NB4 (cell line): ENCODE data around the gene CFAP161.

ENCODE experiments used
- DNase-seq: peaks from one replicate; pipeline ENCODE4 v3.0.0; 2010; ENCODE audit warnings: low read depth
- H3K4me3 ChIP-seq: one replicate; pipeline ENCODE4 v1.5.1; 2011; ENCODE audit warnings: mild to moderate bottlenecking, low read depth, low read length, moderate library complexity
- MAX ChIP-seq: IDR thresholded peaks from 2 replicates; pipeline ENCODE4 v1.6.1; 2011; ENCODE audit warnings: low read depth, low read length
- MYC ChIP-seq: IDR thresholded peaks from 2 replicates; pipeline ENCODE4 v1.6.1; 2011; ENCODE audit warnings: low read depth, low read length
- POLR2A ChIP-seq: IDR thresholded peaks from 2 replicates; pipeline ENCODE4 v1.6.1; 2011; ENCODE audit warnings: mild to moderate bottlenecking; ENCODE audit not compliant: insufficient read length; ENCODE audit errors: extremely low read depth
- TF ChIP-seq, protein P1 (sequence below): IDR thresholded peaks from one replicate; pipeline ENCODE4 v1.5.1; 2012; ENCODE audit warnings: low read depth, low read length

CFAP161 gene

DNA sequence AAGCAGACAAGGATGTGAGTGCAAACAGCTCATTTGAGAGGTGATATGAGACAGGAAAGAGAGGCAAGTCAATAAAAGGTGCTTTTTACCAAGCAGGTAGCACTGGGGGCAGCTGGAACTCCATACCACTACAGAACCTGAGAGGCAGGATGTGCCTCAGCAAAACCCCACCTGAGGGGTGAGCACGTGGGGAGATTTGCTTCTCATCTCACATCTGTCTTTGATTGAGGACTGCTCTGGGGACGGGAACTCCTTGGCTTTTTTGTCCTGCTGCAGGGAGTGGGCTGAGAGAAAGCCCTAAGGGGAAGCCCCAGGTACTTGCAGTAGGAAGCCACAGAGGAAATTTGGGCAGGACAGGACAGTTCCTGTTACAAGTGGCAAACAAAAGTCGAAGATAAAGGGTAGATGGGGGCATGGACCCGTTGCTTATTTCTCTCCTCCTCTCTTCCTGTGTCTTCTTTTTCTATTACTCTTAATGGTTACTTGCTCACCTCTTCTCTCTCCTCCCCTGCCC is 27.1 kb downstream of the CFAP161 start:
- no peak for DNase-seq
- no peak for TF ChIP-seq MAX
- TF ChIP-seq, protein P1, sequence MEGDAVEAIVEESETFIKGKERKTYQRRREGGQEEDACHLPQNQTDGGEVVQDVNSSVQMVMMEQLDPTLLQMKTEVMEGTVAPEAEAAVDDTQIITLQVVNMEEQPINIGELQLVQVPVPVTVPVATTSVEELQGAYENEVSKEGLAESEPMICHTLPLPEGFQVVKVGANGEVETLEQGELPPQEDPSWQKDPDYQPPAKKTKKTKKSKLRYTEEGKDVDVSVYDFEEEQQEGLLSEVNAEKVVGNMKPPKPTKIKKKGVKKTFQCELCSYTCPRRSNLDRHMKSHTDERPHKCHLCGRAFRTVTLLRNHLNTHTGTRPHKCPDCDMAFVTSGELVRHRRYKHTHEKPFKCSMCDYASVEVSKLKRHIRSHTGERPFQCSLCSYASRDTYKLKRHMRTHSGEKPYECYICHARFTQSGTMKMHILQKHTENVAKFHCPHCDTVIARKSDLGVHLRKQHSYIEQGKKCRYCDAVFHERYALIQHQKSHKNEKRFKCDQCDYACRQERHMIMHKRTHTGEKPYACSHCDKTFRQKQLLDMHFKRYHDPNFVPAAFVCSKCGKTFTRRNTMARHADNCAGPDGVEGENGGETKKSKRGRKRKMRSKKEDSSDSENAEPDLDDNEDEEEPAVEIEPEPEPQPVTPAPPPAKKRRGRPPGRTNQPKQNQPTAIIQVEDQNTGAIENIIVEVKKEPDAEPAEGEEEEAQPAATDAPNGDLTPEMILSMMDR, result no peak
- no peak for TF ChIP-seq MYC
- TF ChIP-seq POLR2A, result no peak
- H3K4me3 ChIP-seq, result no peak overlapping the region

- no peak for DNase-seq
- H3K4me3 ChIP-seq, result no peak overlapping the region
- TF ChIP-seq MYC (no peak), MAX (no peak), POLR2A (no peak)
- TF ChIP-seq, protein P1, result no peak
These were observed 27.8 kb downstream of the CFAP161 start for GRCh38 chr15:81161851-81162250.

DNA sequence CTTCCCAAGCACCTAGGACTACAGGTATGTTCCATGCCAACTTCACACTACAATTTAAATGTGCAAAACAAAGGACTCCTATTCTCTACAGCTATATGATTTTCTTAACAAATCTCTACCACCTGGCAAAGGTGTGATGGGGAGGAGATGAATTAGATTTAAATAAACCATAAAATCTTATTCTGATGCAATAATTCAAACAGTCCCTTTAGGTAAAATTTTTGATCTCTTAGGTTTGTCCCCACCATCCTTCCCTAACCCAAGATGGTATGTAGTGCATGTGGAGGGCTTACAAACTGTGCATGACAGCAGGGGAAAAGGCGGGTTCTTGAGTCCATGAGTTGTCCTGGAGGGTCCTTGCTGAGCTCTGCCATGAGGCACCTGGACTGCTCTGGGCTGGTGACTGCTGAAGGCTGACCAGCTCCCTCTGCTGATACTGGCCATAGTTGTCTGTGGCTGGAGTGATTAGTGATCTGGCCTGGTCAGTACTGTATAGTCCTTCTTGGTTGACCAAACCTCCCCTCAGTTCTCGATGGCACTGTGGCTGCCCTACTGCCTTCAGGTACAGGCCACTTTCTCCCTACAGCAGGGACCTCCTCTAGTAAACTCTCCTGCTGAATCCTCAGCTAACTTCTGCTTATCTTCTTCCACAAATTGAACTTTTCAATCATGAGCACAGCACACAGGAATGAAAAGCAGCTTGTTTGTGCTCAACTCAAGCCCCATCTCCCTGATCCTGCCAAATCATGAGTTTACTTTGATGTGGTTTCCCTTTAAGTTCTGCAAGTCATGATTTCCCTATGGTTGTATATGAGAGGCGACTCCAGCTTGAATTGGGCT is 30.1 kb downstream of the CFAP161 start:
- no peak overlapping the region for H3K4me3 ChIP-seq
- no peak for DNase-seq
- no peak for TF ChIP-seq MYC
- no peak for TF ChIP-seq POLR2A
- no peak for TF ChIP-seq MAX
- TF ChIP-seq, protein P1, result no peak

DNA sequence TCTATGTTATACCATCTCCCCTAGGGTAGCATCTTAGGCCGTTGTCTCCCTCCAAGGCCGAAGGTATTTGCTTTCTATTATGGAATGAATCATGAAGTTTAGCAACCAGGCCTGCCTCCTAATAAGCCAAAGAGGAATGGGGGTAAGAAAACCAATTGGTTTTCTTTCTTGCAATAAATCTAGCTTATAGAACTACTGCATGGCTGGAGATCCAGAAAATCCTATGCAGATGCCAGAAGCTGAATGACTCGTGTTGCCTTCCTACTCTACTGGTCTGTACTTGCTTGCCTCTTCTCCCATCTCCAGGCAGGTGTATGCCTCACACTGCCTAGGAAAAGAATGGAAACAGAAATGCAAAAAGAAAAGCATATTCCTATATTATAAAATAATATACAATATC is 31.5 kb downstream of the CFAP161 start:
- no peak overlapping the region for H3K4me3 ChIP-seq
- DNase-seq, result no peak
- TF ChIP-seq MYC, result no peak
- no peak for TF ChIP-seq MAX

- TF ChIP-seq, protein P1, result no peak
- no peak for DNase-seq
These were observed 32.7 kb downstream of the CFAP161 start for GRCh38 chr15:81166636-81167305.

DNA sequence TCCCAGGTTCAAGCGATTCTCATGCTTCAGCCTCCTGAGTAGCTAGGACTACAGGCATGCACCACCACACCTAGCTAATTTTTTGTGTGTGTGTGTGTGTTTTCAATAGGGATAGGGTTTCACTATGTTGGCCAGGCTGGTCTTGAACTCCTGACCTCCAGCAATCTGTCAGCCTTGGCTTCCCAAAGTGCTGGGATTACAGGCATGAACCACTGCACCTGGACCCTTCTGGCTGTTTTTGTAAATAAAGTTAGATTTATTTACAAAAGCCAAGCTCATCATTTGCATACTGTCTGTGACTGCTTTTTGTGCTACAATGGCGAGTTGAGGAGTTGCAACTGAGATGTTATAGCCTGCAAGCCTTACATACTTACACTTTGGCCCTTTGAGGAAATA is 34.1 kb downstream of the CFAP161 start:
- no peak for TF ChIP-seq MYC
- no peak for TF ChIP-seq MAX
- TF ChIP-seq, protein P1, result no peak
- no peak for TF ChIP-seq POLR2A
- no peak for DNase-seq
- H3K4me3 ChIP-seq, result no peak overlapping the region

More at GRCh38 chr15:81166636-81167305, 32.7 kb downstream of the CFAP161 start:
- no peak overlapping the region for H3K4me3 ChIP-seq
